Ovary (tissue), 3 donors: ENCODE data around the gene NKX1-1.

Experiments used
- POLR2A ChIP-seq: fragments of 450-650 bp; IDR thresholded peaks from one replicate; pipeline ENCODE4 v1.6.1; 2017; ENCODE audit warnings: antibody characterized with exemption, mild to moderate bottlenecking, moderate library complexity
- TF ChIP-seq, protein P1 (sequence below), 3 donors: fragments of 450-650 bp in 2 of 3; fragments of 200-600 bp in 1 of 3; IDR thresholded peaks; one replicate each; pipeline versions ENCODE4 v1.5.1 to v1.8.0; 2016 to 2022; ENCODE audit warnings: antibody characterized with exemption in 3 of 3, mild to moderate bottlenecking in 1 of 3
- donor health status: DM: no; HTN: no; CAD: no.

DNA sequence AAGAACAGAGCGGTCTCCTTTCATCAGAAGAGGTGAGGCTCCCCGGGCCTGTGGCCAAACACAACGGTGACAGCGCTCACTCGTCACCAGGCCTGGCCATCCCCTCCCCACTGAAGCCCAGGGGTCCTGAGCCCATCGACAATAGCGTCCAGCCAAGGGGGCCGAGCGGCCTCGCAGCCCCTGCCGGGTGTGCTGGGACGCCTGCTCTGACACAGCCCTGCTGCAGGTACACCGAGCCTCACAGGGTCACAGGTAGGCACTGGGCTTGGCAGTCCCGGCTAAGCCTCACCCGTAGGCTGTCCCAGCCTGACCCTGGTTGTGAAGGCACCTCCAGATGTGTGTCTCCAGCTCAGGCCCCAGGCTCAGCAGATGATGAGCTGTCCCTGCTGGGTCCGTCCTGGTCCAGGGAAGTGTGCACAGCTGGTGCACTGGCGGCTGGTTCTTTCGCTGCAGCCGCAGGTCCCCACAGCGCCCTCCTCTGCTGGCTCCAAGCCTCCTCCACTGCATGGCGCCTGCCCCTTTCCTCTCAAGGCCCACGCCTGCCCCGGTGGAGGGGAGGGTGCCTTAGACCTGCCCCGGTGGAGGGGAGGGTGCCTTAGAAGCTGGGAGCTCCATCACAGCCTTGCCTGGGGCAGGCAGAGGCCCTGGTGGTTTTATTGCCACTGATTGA lies 37.7 kb downstream of the NKX1-1 start:
- no peak for TF ChIP-seq POLR2A
- TF ChIP-seq, protein P1, sequence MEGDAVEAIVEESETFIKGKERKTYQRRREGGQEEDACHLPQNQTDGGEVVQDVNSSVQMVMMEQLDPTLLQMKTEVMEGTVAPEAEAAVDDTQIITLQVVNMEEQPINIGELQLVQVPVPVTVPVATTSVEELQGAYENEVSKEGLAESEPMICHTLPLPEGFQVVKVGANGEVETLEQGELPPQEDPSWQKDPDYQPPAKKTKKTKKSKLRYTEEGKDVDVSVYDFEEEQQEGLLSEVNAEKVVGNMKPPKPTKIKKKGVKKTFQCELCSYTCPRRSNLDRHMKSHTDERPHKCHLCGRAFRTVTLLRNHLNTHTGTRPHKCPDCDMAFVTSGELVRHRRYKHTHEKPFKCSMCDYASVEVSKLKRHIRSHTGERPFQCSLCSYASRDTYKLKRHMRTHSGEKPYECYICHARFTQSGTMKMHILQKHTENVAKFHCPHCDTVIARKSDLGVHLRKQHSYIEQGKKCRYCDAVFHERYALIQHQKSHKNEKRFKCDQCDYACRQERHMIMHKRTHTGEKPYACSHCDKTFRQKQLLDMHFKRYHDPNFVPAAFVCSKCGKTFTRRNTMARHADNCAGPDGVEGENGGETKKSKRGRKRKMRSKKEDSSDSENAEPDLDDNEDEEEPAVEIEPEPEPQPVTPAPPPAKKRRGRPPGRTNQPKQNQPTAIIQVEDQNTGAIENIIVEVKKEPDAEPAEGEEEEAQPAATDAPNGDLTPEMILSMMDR (IDR thresholded peaks at IDR 0.05): no peak
